ENCODE results near the gene JPH4.

GRCh38 chr14:23546450-23547035 lies 32.0 kb downstream of the JPH4 start:
- TF ChIP-seq CTCF (IDR thresholded peaks at IDR 0.05) (no peak), SREBF2 (IDR thresholded peaks at IDR 0.05) (no peak), POLR2A (IDR thresholded peaks at IDR 0.05; ENCODE audit: low read length) (no peak), RAD21 (conservative IDR thresholded peaks at IDR 0.05 in 1 of 2, IDR thresholded peaks at IDR 0.05 in 1 of 2) (no peak), CHD4 (IDR thresholded peaks at IDR 0.05; ENCODE audit: borderline replicate concordance) (no peak), NFE2L2 (conservative IDR thresholded peaks at IDR 0.05; ENCODE audit: low read length) (no peak)

All from A549 (cell line).